22Rv1 (cell line): ENCODE data around the gene GRM8.

Experiments used
- ZFX ChIP-seq: fragments of 450-650 bp; IDR thresholded peaks from 2 replicates; pipeline ENCODE4 v1.6.1; 2017; ENCODE audit warnings: antibody characterized with exemption, borderline replicate concordance
- TF ChIP-seq, protein P1 (sequence below): fragments of 450-650 bp; IDR thresholded peaks from 2 replicates; pipeline ENCODE4 v1.5.1; 2017; ENCODE audit warnings: mild to moderate bottlenecking

DNA sequence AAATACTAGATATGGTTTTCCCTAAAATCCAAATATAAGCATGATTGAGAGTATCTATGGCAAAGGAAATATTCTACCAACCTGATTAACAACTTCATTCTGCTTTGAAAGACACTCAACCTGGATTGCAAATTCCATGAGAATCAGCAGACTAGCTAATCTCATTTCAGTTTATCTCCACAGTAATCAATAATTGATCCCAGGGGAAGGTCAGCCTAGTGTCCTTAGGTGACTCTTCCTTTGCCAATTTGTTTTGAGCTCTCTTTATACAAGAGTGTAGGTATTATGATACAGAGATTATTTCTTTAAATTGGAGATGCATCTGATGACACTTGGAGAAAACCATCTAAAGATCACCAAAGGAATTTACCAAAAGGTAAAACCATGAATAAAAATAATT, 100.3 kb downstream of the GRM8 start:
- TF ChIP-seq, protein P1, sequence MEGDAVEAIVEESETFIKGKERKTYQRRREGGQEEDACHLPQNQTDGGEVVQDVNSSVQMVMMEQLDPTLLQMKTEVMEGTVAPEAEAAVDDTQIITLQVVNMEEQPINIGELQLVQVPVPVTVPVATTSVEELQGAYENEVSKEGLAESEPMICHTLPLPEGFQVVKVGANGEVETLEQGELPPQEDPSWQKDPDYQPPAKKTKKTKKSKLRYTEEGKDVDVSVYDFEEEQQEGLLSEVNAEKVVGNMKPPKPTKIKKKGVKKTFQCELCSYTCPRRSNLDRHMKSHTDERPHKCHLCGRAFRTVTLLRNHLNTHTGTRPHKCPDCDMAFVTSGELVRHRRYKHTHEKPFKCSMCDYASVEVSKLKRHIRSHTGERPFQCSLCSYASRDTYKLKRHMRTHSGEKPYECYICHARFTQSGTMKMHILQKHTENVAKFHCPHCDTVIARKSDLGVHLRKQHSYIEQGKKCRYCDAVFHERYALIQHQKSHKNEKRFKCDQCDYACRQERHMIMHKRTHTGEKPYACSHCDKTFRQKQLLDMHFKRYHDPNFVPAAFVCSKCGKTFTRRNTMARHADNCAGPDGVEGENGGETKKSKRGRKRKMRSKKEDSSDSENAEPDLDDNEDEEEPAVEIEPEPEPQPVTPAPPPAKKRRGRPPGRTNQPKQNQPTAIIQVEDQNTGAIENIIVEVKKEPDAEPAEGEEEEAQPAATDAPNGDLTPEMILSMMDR, result no peak
- TF ChIP-seq ZFX, result no peak
